ENCODE measurements around the gene TNFRSF13B. TPM values are rescaled to one million over a fixed set of nuclear protein-coding genes. Genes with fewer than 3 reads are reported as not detected.
A peak's percentile ranks its signal among the peaks of the same experiment; 100 is the strongest.

TNFRSF13B gene
- total and polyA plus RNA-seq, 2 donors (not counting 3 experiments of a cell fraction or from before 2014, with no cell fraction given), result not detected

DNA sequence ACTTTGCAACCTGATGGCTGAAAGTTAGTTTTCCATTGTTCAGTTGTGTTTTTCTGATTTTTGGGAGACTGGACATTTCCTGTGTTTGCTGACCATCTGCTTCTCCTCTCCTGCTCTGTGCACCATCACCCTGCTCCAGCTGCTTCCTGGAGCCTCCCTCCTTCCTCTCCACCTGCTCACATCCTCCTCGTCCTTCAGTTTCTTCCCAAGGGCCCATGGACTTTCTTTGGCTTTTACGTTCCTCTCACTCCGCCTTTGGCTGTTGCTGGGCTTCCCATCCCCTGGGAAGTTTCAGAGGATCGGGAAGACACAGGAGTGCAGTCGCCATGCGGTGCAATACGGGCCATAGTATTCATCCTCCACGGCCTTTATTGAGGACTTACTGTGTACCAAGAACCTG, 61.6 kb downstream of the TNFRSF13B start:
- FAIRE-seq (peak; percentile 15), DNase-seq (ENCODE audit: low read depth, low spot score) (peak; percentile 32)
- ChIA-PET POLR2A (no interaction called here), CTCF (no interaction called here)
- H3K9me1 ChIP-seq (replicated peaks; ENCODE audit: control insufficient read depth, extremely low read depth, insufficient read depth, low read length), result no peaks in the 10 kb centered on the region
- no TSS peak for BruUV-seq (replicated peaks)
- peaks cover 8% of the 10 kb centered on the region for H3K4me1 ChIP-seq (ENCODE audit: control insufficient read depth, extremely low read depth, insufficient read depth, low read length)
- no peaks in the 10 kb centered on the region for H3K36me3 ChIP-seq (ENCODE audit: control insufficient read depth in 2 of 2, extremely low read depth in 1 of 2, insufficient read depth in 2 of 2, low read length in 2 of 2)
- H3K9me3 ChIP-seq (replicated peaks; ENCODE audit: control insufficient read depth, insufficient read depth, low read length), result no peaks in the 10 kb centered on the region
- no peak overlapping the region for H3K4me2 ChIP-seq (ENCODE audit: insufficient read depth, low read length)
- no peak overlapping the region for H3K9ac ChIP-seq (replicated peaks; ENCODE audit: extremely low read depth, insufficient read depth, low read length)
- H2AFZ ChIP-seq (ENCODE audit: low read depth, low read length), result no peak overlapping the region
- H3K79me2 ChIP-seq (ENCODE audit: control insufficient read depth, insufficient read depth, low read length), result no peaks in the 10 kb centered on the region
- dilution Hi-C loops (cut with MboI; ENCODE audit: extremely low pct_ligation_motif_present, low sequenced_read_pairs), result no loop called here
- no peak overlapping the region for H3K27ac ChIP-seq (ENCODE audit: insufficient read depth, low read depth, low read length)
- TF ChIP-seq EZH2 (IDR thresholded peaks at IDR 0.05; ENCODE audit: borderline replicate concordance, low read depth, low read length, severe bottlenecking), result no peak
- TF ChIP-seq, protein P1, sequence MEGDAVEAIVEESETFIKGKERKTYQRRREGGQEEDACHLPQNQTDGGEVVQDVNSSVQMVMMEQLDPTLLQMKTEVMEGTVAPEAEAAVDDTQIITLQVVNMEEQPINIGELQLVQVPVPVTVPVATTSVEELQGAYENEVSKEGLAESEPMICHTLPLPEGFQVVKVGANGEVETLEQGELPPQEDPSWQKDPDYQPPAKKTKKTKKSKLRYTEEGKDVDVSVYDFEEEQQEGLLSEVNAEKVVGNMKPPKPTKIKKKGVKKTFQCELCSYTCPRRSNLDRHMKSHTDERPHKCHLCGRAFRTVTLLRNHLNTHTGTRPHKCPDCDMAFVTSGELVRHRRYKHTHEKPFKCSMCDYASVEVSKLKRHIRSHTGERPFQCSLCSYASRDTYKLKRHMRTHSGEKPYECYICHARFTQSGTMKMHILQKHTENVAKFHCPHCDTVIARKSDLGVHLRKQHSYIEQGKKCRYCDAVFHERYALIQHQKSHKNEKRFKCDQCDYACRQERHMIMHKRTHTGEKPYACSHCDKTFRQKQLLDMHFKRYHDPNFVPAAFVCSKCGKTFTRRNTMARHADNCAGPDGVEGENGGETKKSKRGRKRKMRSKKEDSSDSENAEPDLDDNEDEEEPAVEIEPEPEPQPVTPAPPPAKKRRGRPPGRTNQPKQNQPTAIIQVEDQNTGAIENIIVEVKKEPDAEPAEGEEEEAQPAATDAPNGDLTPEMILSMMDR (IDR thresholded peaks at IDR 0.05; ENCODE audit: extremely low read depth in 1 of 2, insufficient read depth in 1 of 2, low read depth in 1 of 2, low read length in 2 of 2), result no peak
- TF ChIP-seq, protein P2, sequence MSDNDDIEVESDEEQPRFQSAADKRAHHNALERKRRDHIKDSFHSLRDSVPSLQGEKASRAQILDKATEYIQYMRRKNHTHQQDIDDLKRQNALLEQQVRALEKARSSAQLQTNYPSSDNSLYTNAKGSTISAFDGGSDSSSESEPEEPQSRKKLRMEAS (IDR thresholded peaks at IDR 0.05; ENCODE audit: insufficient read depth, insufficient read length), result no peak
- no peak for TF ChIP-seq JUN (IDR thresholded peaks at IDR 0.05; ENCODE audit: borderline replicate concordance, insufficient read depth, insufficient read length, low read depth)
- no peak for TF ChIP-seq GATA2 (IDR thresholded peaks at IDR 0.05; ENCODE audit: insufficient read depth, insufficient read length, low read depth, low read length)
- no peak for TF ChIP-seq MYC (IDR thresholded peaks at IDR 0.05; ENCODE audit: low read depth, low read length)
- TF ChIP-seq FOS (IDR thresholded peaks at IDR 0.05; ENCODE audit: borderline replicate concordance, insufficient read depth, low read length), result no peak
- no peak for TF ChIP-seq POLR2A (IDR thresholded peaks at IDR 0.05; ENCODE audit: low read depth, low read length)
- TF ChIP-seq POLR2AphosphoS5 (IDR thresholded peaks at IDR 0.05; ENCODE audit: insufficient read depth, low read depth, low read length), result no peak
- no peak overlapping the region for H3K4me3 ChIP-seq (replicated peaks in 1 of 3; ENCODE audit: insufficient read depth in 1 of 3, low read depth in 1 of 3, low read length in 3 of 3)
- peaks cover 2 to 3% of the 10 kb centered on the region in 2 experiments for H3K27me3 ChIP-seq (ENCODE audit: control insufficient read depth in 2 of 2, insufficient read depth in 2 of 2, low read length in 2 of 2)
- intact Hi-C loops (cut with micrococcal nuclease), result no loop called here
- no peaks in the 10 kb centered on the region for H4K20me1 ChIP-seq (replicated peaks; ENCODE audit: control insufficient read depth, extremely low read depth, insufficient read depth, low read length)
